ENCODE measurements around the gene ATF1.

DNA sequence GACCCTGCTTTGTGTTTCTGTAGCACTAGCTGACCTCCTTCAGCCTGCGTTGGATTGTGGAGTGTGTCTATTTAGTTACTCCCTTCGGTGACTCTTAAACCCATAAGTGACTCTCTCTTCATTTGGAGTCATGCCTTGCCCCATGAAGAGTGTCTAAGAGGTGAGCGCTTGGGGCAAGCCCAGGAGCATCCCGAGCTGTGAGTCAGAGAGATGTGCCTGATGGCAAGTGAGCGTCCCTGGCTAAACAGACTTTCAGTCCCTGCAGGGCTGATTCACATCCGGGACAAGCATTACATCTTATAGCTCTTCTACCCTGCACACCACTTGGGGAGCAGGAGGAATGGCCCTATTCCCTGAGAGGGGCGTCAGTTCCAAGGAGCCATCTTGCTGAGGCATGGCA is 24.3 kb upstream of the ATF1 start:
- TF ChIP-seq, protein P1, sequence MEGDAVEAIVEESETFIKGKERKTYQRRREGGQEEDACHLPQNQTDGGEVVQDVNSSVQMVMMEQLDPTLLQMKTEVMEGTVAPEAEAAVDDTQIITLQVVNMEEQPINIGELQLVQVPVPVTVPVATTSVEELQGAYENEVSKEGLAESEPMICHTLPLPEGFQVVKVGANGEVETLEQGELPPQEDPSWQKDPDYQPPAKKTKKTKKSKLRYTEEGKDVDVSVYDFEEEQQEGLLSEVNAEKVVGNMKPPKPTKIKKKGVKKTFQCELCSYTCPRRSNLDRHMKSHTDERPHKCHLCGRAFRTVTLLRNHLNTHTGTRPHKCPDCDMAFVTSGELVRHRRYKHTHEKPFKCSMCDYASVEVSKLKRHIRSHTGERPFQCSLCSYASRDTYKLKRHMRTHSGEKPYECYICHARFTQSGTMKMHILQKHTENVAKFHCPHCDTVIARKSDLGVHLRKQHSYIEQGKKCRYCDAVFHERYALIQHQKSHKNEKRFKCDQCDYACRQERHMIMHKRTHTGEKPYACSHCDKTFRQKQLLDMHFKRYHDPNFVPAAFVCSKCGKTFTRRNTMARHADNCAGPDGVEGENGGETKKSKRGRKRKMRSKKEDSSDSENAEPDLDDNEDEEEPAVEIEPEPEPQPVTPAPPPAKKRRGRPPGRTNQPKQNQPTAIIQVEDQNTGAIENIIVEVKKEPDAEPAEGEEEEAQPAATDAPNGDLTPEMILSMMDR (IDR thresholded peaks at IDR 0.05; ENCODE audit: low read length), result no peak
- TF ChIP-seq EZH2 (IDR thresholded peaks at IDR 0.05; ENCODE audit: borderline replicate concordance, low read length), result no peak

Data from OCI-LY1 (cell line).